Measurements from ENCODE around the gene LY6G6F. TPM values are rescaled to one million over a fixed set of nuclear protein-coding genes. Genes with fewer than 3 reads are reported as not detected.

Gene LY6G6F
- total RNA-seq, 1 donor from 2014 or later: not detected

Small RNAs within 50 kb of the gene (small RNA-seq; reads per million reads assigned to genes)
- gene LY6G6D: not detected
- gene MIR4646: not detected
- gene RF00019: not detected
- gene RNU6-850P: not detected

Other genes with a start within 250 kb of the LY6G6F start
- 0.41 TPM for gene MICB, start 208.7 kb upstream of the LY6G6F start, total RNA-seq
- not detected for gene MCCD1, start 177.9 kb upstream of the LY6G6F start, total RNA-seq
- 318 TPM for gene DDX39B, start 164.9 kb upstream of the LY6G6F start, total RNA-seq
- 54.6 TPM for gene ATP6V1G2, start 160.3 kb upstream of the LY6G6F start, total RNA-seq
- 20.4 TPM for gene NFKBIL1, start 159.3 kb upstream of the LY6G6F start, total RNA-seq
- not detected for gene LTA, start 134.6 kb upstream of the LY6G6F start, total RNA-seq
- not detected for gene TNF, start 131.3 kb upstream of the LY6G6F start, total RNA-seq
- not detected for gene LTB, start 124.4 kb upstream of the LY6G6F start, total RNA-seq
- 1.2 TPM for gene LST1, start 120.6 kb upstream of the LY6G6F start, total RNA-seq
- not detected for gene NCR3, start 113.9 kb upstream of the LY6G6F start, total RNA-seq
- gene AIF1, start 91.6 kb upstream of the LY6G6F start, total RNA-seq: 6.9 TPM
- 30.6 TPM for gene PRRC2A, start 86.2 kb upstream of the LY6G6F start, total RNA-seq
- gene BAG6, start 54.2 kb upstream of the LY6G6F start, total RNA-seq: 150 TPM
- gene APOM, start 51.0 kb upstream of the LY6G6F start, total RNA-seq: 0.41 TPM
- 16.7 TPM for gene C6orf47, start 46.1 kb upstream of the LY6G6F start, total RNA-seq
- gene GPANK1, start 41.9 kb upstream of the LY6G6F start, total RNA-seq: 11.4 TPM
- gene CSNK2B, start 40.8 kb upstream of the LY6G6F start, total RNA-seq: 66.0 TPM
- 1.6 TPM for gene LY6G5B, start 36.9 kb upstream of the LY6G6F start, total RNA-seq
- 5.3 TPM for gene LY6G5C, start 25.8 kb upstream of the LY6G6F start, total RNA-seq
- gene ABHD16A, start 3.5 kb upstream of the LY6G6F start, total RNA-seq: 41.6 TPM
- not detected for gene LY6G6D, start 8.5 kb downstream of the LY6G6F start, total RNA-seq
- gene LY6G6C, start 14.9 kb downstream of the LY6G6F start, total RNA-seq: not detected
- gene MPIG6B, start 16.5 kb downstream of the LY6G6F start, total RNA-seq: not detected
- gene DDAH2, start 22.4 kb downstream of the LY6G6F start, total RNA-seq: 90.9 TPM
- gene CLIC1, start 29.7 kb downstream of the LY6G6F start, total RNA-seq: 26.1 TPM
- 2.9 TPM for gene MSH5, start 33.1 kb downstream of the LY6G6F start, total RNA-seq
- gene SAPCD1, start 55.8 kb downstream of the LY6G6F start, total RNA-seq: 0.82 TPM
- under 0.01 TPM for gene VWA7, start 70.5 kb downstream of the LY6G6F start, total RNA-seq
- 34.6 TPM for gene VARS1, start 88.9 kb downstream of the LY6G6F start, total RNA-seq
- gene LSM2, start 100.1 kb downstream of the LY6G6F start, total RNA-seq: 23.6 TPM
- 5.7 TPM for gene HSPA1L, start 108.4 kb downstream of the LY6G6F start, total RNA-seq
- gene HSPA1A, start 108.7 kb downstream of the LY6G6F start, total RNA-seq: 111 TPM
- gene HSPA1B, start 120.9 kb downstream of the LY6G6F start, total RNA-seq: 180 TPM
- 19.6 TPM for gene NEU1, start 156.0 kb downstream of the LY6G6F start, total RNA-seq
- not detected for gene SLC44A4, start 172.1 kb downstream of the LY6G6F start, total RNA-seq
- 102 TPM for gene EHMT2, start 190.8 kb downstream of the LY6G6F start, total RNA-seq
- gene ZBTB12, start 195.2 kb downstream of the LY6G6F start, total RNA-seq: 25.7 TPM
- 3.7 TPM for gene C2, start 220.9 kb downstream of the LY6G6F start, total RNA-seq
- 0.82 TPM for gene CFB, start 239.2 kb downstream of the LY6G6F start, total RNA-seq

Data from frontal cortex (tissue), 1 donor.